Lower lobe of right lung (tissue), 2 donors: ENCODE results near the gene GSAP. TPM values are rescaled to one million over a fixed set of nuclear protein-coding genes. Genes with fewer than 3 reads are reported as not detected.
A peak's percentile ranks its signal among the peaks of the same experiment; 100 is the strongest.
"Not testable (repeated sequence)": the region's sequence is repeated elsewhere in the genome, so short reads cannot be mapped to it uniquely, and the experiment has no call there.

ENCODE experiments used
- ATAC-seq, 2 donors: fragments of 200-7000 bp; cut with Tn5 transposase; one replicate each; pipeline ENCODE4 v1.9.1; 2020 to 2022; ENCODE audit warnings: mild to moderate bottlenecking in 2 of 2, moderate library complexity in 2 of 2
- DNase-seq: peaks from one replicate; pipeline ENCODE4 v3.0.0-alpha.2; 2020
- H3K27ac ChIP-seq: fragments of 200-600 bp; one replicate; pipeline ENCODE4 v1.8.0; 2022
- H3K27me3 ChIP-seq: fragments of 200-600 bp; one replicate; pipeline ENCODE4 v1.8.0; 2022; ENCODE audit warnings: low read depth
- H3K36me3 ChIP-seq: fragments of 200-600 bp; one replicate; pipeline ENCODE4 v1.8.0; 2022; ENCODE audit warnings: mild to moderate bottlenecking
- H3K4me1 ChIP-seq: fragments of 200-600 bp; one replicate; pipeline ENCODE4 v1.8.0; 2022
- H3K4me3 ChIP-seq: fragments of 200-600 bp; one replicate; pipeline ENCODE4 v1.8.0; 2022; ENCODE audit warnings: mild to moderate bottlenecking
- H3K9me3 ChIP-seq: fragments of 200-600 bp; one replicate; pipeline ENCODE4 v1.8.0; 2022
- intact Hi-C: fragments of 100-400 bp; cut with DNase I; formaldehyde crosslinking; loops from one replicate; pipeline ENCODE4 v1.11.0; 2022
- total RNA-seq: library from RNA; stranded (reverse); fragmentation: NEBNext Ultra II Directional; extraction: Animal tissue kit (Norgen Biotek cat#: 25700); gene quantifications from one replicate; pipeline ENCODE4 v1.2.1, GENCODE V29; 2021
- TF ChIP-seq, protein P1 (sequence below): fragments of 200-600 bp; IDR thresholded peaks from one replicate; pipeline ENCODE4 v1.8.0; 2022; ENCODE audit warnings: antibody characterized with exemption, mild to moderate bottlenecking
- donor health status: DM: no; HTN: yes; CAD: no; lungs with severe emphysema.

The GSAP gene
- total RNA-seq, 1 donor from 2014 or later = 80.0 TPM

DNA sequence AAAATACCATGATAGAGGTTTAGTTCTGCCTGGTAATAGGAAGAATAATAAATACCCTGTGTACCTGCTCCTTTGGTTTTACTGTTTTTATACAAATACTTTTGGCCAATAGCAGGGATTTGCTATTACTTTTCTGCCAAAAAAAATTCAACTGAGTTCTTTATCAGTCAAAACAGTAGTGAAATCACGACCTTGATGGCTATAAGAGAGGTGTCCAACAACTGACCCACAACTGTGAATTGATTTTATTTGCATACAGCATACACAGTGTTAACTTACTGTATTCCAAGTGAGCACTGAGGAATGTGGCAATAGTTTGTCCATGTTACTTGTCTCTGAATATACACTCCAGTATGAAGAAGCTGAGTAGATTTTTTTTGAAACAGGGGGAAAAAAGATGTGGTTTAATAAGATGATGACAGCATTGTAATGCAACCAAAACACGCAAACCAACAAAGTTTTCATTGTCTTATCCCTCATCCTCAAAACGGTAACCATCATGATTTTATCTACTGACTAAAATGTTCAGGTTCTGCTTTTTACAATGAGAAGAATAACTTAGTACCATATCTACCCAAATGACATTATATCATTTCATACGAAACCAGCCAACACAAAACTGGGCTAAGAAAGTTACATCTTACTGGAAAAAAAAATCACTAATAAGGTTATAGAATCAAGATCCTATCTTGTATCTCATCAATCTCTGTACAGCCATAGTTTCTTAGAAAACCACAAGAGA, 63.3 kb downstream of the GSAP start:
- Histone ChIP-seq H3K27me3 (no peaks in the 10 kb centered on the region), H3K4me1 (peaks cover 41% of the 10 kb centered on the region), H3K4me3 (no peak overlapping the region), H3K36me3 (peaks cover 15% of the 10 kb centered on the region), H3K9me3 (no peaks in the 10 kb centered on the region), H3K27ac (peak overlapping the region; percentile 44)
- no peak for DNase-seq
- no peak for ATAC-seq
- intact Hi-C loops = no loop called here
- TF ChIP-seq, protein P1, sequence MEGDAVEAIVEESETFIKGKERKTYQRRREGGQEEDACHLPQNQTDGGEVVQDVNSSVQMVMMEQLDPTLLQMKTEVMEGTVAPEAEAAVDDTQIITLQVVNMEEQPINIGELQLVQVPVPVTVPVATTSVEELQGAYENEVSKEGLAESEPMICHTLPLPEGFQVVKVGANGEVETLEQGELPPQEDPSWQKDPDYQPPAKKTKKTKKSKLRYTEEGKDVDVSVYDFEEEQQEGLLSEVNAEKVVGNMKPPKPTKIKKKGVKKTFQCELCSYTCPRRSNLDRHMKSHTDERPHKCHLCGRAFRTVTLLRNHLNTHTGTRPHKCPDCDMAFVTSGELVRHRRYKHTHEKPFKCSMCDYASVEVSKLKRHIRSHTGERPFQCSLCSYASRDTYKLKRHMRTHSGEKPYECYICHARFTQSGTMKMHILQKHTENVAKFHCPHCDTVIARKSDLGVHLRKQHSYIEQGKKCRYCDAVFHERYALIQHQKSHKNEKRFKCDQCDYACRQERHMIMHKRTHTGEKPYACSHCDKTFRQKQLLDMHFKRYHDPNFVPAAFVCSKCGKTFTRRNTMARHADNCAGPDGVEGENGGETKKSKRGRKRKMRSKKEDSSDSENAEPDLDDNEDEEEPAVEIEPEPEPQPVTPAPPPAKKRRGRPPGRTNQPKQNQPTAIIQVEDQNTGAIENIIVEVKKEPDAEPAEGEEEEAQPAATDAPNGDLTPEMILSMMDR = no peak

DNA sequence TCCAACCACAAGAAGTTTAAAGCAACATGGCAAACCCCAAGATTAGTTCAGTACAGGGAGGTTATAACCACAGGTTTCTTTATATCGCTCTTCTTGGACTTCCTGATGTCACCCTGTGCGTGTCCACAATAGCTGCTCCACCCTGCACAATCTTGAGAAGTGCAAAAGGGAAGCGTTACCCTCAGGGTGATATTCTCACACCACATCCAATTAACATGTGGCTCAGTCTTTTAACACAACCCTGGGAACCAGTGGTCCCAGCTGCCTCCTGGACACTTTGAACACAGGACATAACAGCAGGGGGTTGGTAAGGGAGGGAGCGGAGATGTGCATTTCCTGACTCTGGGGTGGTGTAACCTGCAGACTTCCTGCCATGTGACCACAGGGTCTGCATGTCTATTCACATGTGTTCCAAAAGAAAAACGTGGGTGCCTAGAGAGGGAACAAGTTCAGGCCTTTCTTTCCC, 64.6 kb downstream of the GSAP start:
- intact Hi-C loops = no loop called here
- Histone ChIP-seq H3K27ac (peak overlapping the region; percentile 44), H3K36me3 (peaks cover 15% of the 10 kb centered on the region), H3K27me3 (no peaks in the 10 kb centered on the region), H3K4me1 (peaks cover 41% of the 10 kb centered on the region), H3K4me3 (no peak overlapping the region), H3K9me3 (no peaks in the 10 kb centered on the region)
- no peak for DNase-seq
- TF ChIP-seq, protein P1 = no peak
- ATAC-seq = peak; percentile 73 to 85

DNA sequence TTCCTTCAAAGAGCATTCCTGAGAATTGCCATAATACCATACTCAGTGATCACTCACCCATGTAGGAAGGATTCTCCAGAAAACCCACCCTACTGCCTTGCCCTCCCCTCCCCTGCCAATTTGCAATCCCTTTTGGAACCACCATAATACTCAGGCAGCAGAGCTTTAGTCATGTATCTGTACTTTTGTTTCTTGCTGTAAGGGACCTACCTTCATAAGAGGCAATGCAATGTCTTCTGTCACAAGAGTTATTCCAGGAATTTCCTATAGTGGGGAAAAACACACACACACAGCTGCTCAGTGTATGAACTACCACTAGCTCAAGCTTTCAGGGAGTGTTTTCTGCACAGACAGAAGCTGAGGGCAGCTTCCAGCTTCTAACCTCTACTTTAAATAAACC, 67.0 kb downstream of the GSAP start:
- ATAC-seq (peak; percentile 28 to 36), DNase-seq (no peak)
- intact Hi-C loops = no loop called here
- H3K27ac ChIP-seq = no peak overlapping the region
- H3K4me3 ChIP-seq = no peak overlapping the region
- H3K4me1 ChIP-seq = peaks cover 41% of the 10 kb centered on the region
- TF ChIP-seq, protein P1 = no peak
- no peaks in the 10 kb centered on the region for H3K9me3 ChIP-seq
- H3K36me3 ChIP-seq = no peaks in the 10 kb centered on the region
- H3K27me3 ChIP-seq = no peaks in the 10 kb centered on the region

DNA sequence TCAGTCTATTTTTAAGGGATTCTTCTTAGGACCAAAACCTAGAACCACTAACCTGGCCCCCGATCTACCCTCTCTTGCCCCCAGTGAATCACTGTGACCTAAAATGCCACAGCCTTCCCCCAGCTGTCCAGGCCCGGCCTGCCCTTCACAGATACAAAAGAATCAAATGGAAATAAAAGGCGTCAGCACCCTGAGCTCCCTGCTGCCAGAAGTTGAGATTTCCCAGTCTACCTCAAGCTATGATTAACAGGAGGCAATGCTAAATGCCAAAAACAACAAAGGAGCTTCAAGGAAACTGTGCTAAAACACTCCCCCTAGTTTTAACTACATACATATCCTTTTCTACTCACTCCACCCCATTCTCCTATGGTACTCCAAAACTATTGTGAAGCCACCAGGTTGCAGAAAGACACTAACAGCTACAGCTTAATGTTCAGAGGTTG, 67.8 kb downstream of the GSAP start:
- Histone ChIP-seq H3K27ac (no peak overlapping the region), H3K27me3 (no peaks in the 10 kb centered on the region), H3K4me1 (peaks cover 38% of the 10 kb centered on the region), H3K9me3 (no peaks in the 10 kb centered on the region), H3K36me3 (no peaks in the 10 kb centered on the region), H3K4me3 (no peak overlapping the region)
- peak in 1 of 2 donors; percentile 42 for ATAC-seq
- intact Hi-C loops = no loop called here
- TF ChIP-seq, protein P1 = no peak
- DNase-seq = no peak

DNA sequence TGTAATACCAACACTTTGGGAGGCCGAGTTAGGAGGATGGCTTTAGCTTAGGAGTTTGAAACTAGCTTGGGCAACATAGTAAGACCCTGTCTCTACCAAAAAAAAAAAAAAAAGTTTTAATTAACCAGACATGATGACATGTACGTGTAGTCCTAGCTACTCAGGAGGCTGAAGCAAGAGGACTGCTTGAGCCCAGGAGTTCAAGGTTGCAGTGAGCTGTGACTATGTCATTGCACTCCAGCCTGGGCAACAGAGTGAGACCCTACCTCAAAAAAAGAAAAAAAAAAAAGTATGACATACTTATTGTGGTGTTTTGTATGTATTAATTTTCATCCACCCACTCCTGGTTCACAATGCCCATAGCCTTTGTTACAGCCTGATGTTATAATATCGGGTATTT, 69.7 kb downstream of the GSAP start:
- Histone ChIP-seq H3K27ac (no peak overlapping the region), H3K36me3 (no peaks in the 10 kb centered on the region), H3K27me3 (no peaks in the 10 kb centered on the region), H3K9me3 (no peaks in the 10 kb centered on the region), H3K4me3 (no peak overlapping the region), H3K4me1 (peaks cover 22% of the 10 kb centered on the region)
- TF ChIP-seq, protein P1 = no peak
- no peak for ATAC-seq
- no peak for DNase-seq
- intact Hi-C loops = no loop called here

DNA sequence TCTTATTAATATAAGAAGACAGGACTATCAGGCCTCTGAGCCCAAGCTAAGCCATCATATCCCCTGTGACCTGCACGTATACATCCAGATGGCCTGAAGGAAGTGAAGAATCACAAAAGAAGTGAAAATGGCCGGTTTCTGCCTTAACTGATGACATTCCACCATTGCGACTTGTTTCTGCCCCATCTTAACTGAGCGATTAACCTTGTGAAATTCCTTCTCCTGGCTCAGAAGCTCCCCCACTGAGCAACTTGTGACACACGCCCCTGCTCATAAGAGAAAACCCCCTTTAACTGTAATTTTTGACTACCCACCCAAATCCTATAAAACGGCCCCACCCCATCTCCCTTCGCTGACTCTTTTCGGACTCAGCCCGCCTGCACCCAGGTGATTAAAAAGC, 70.7 kb downstream of the GSAP start:
- H3K27ac ChIP-seq, ATAC-seq, intact Hi-C loops, H3K4me3 ChIP-seq, DNase-seq, H3K36me3 ChIP-seq, H3K27me3 ChIP-seq, H3K9me3 ChIP-seq: not testable (repeated sequence)
- H3K4me1 ChIP-seq = peaks cover 12% of the 10 kb centered on the region
